Stimulated activated CD8-positive, alpha-beta memory T cell treated with anti-CD3 and anti-CD28 coated beads, Interleukin-12 subunit alpha, Interleukin-12 subunit beta, amount 100 ng/mL, for 24 hours (primary cell): ENCODE measurements around the gene EDC4.

Source experiments
- DNase-seq: peaks from one replicate; pipeline ENCODE4 v3.0.0-alpha.2; 2020; ENCODE audit errors: extremely low read depth

The EDC4 gene

GRCh38 chr16:67878846-67879245 is 6.0 kb downstream of the EDC4 start:
- DNase-seq = no peak

GRCh38 chr16:67879462-67879861 is 6.6 kb downstream of the EDC4 start:
- no peak for DNase-seq

- no peak for DNase-seq
Observed at GRCh38 chr16:67879936-67880335, 7.1 kb downstream of the EDC4 start.

GRCh38 chr16:67880584-67880983 is 7.7 kb downstream of the EDC4 start:
- no peak for DNase-seq

GRCh38 chr16:67881621-67882161 is 8.8 kb downstream of the EDC4 start:
- no peak for DNase-seq

- no peak for DNase-seq
Observed at GRCh38 chr16:67882374-67883145, 9.7 kb downstream of the EDC4 start.

GRCh38 chr16:67883146-67883871 is 10.5 kb downstream of the EDC4 start:
- no peak for DNase-seq

- DNase-seq = peak; percentile 43
Observed at GRCh38 chr16:67883872-67884261, 11.0 kb downstream of the EDC4 start.

- DNase-seq = no peak
Observed at GRCh38 chr16:67884684-67885083, 11.8 kb downstream of the EDC4 start, which contains the start of gene NRN1L. Gene NRN1L, plus strand, starts transcription at chr16:67884885. Its CDS starts 19 bp downstream, at chr16:67884904.

- DNase-seq = no peak
Observed at GRCh38 chr16:67885545-67885944, 12.7 kb downstream of the EDC4 start.

GRCh38 chr16:67885976-67886375 is 13.1 kb downstream of the EDC4 start:
- DNase-seq = no peak

GRCh38 chr16:67886387-67886786 is 13.5 kb downstream of the EDC4 start:
- no peak for DNase-seq

GRCh38 chr16:67888331-67888730 is 15.5 kb downstream of the EDC4 start:
- no peak for DNase-seq

- no peak for DNase-seq
Observed at GRCh38 chr16:67892375-67892774, 19.5 kb downstream of the EDC4 start.

GRCh38 chr16:67892899-67893742 is 20.3 kb downstream of the EDC4 start, which contains the start of gene PSKH1:
Gene PSKH1, plus strand, starts transcription at chr16:67893254. Its CDS starts 15,496 bp downstream, at chr16:67908750.
- DNase-seq = peak; percentile 85

GRCh38 chr16:67893743-67894399 is 21.0 kb downstream of the EDC4 start:
- no peak for DNase-seq

- DNase-seq = no peak
Observed at GRCh38 chr16:67897231-67897630, 24.4 kb downstream of the EDC4 start.

- no peak for DNase-seq
Observed at GRCh38 chr16:67901734-67902133, 28.9 kb downstream of the EDC4 start.

GRCh38 chr16:67902831-67903230 is 30.0 kb downstream of the EDC4 start:
- no peak for DNase-seq

- no peak for DNase-seq
Observed at GRCh38 chr16:67907397-67908180, 34.7 kb downstream of the EDC4 start.
